ENCODE results near the gene SFMBT1. TPM values are rescaled to one million over a fixed set of nuclear protein-coding genes. Genes with fewer than 3 reads are reported as not detected.

The SFMBT1 gene
- total and polyA plus RNA-seq, 2 donors (not counting 1 experiment from before 2014, with no cell fraction given) = 3.7 to 5.6 TPM

DNA sequence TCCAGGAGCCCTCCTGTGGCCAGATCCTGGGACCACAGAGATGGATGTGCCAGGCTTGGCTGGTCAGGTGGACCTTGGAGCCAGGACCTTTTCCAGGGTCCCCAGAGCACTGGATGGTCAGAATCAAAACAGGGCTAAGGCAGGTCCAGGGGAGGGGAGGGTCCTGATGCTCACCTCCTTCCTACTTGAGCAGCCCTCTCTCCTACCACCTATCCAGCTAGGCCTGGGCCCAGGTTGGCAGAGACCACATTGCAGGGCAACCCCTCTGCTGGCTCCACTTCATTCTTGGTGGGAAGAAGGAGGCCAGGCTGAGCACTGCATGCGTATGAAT is 28.5 kb upstream of the SFMBT1 start:
- no peak overlapping the region for H2AFZ ChIP-seq (ENCODE audit: low read length)
- H3K9ac ChIP-seq (ENCODE audit: insufficient read depth, low read length) = no peak overlapping the region
- no peak overlapping the region for H3K4me2 ChIP-seq (ENCODE audit: extremely low read depth, insufficient read depth, low read length)
- no peaks in the 10 kb centered on the region for H3K27me3 ChIP-seq (ENCODE audit: control insufficient read depth, insufficient read depth, low read length)
- peaks cover 5% of the 10 kb centered on the region for H3K4me1 ChIP-seq (ENCODE audit: control insufficient read depth, extremely low read depth, insufficient read depth, low read length)
- no peak overlapping the region for H3K4me3 ChIP-seq (replicated peaks in 1 of 4; ENCODE audit: control extremely low read depth in 1 of 4, insufficient read depth in 1 of 4, low read depth in 3 of 4, low read length in 4 of 4)
- no peaks in the 10 kb centered on the region for H3K9me3 ChIP-seq (ENCODE audit: control insufficient read depth, insufficient read depth, low read depth, low read length)
- H3K36me3 ChIP-seq (ENCODE audit: control insufficient read depth, insufficient read depth, low read length) = no peaks in the 10 kb centered on the region
- no peaks in the 10 kb centered on the region for H4K20me1 ChIP-seq (ENCODE audit: control insufficient read depth, extremely low read depth, insufficient read depth, low read length)
- TF ChIP-seq EZH2 (IDR thresholded peaks at IDR 0.05; ENCODE audit: low read length, missing control alignments) = no peak
- TF ChIP-seq, protein P1, sequence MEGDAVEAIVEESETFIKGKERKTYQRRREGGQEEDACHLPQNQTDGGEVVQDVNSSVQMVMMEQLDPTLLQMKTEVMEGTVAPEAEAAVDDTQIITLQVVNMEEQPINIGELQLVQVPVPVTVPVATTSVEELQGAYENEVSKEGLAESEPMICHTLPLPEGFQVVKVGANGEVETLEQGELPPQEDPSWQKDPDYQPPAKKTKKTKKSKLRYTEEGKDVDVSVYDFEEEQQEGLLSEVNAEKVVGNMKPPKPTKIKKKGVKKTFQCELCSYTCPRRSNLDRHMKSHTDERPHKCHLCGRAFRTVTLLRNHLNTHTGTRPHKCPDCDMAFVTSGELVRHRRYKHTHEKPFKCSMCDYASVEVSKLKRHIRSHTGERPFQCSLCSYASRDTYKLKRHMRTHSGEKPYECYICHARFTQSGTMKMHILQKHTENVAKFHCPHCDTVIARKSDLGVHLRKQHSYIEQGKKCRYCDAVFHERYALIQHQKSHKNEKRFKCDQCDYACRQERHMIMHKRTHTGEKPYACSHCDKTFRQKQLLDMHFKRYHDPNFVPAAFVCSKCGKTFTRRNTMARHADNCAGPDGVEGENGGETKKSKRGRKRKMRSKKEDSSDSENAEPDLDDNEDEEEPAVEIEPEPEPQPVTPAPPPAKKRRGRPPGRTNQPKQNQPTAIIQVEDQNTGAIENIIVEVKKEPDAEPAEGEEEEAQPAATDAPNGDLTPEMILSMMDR (conservative IDR thresholded peaks at IDR 0.05 in 1 of 2, IDR thresholded peaks at IDR 0.05 in 1 of 2; ENCODE audit: low read depth in 1 of 2, low read length in 2 of 2) = no peak
- DNase-seq (ENCODE audit: low read depth in 2 of 2) = no peak
- no peaks in the 10 kb centered on the region for H3K79me2 ChIP-seq (ENCODE audit: control insufficient read depth, insufficient read depth, low read length)
- H3K27ac ChIP-seq (ENCODE audit: insufficient read depth, low read length) = no peak overlapping the region

GRCh38 chr3:53073553-53074365 is 27.9 kb upstream of the SFMBT1 start:
- peak overlapping the region; percentile 85 for H2AFZ ChIP-seq (ENCODE audit: low read length)
- H3K27me3 ChIP-seq (ENCODE audit: control insufficient read depth, insufficient read depth, low read length) = no peaks in the 10 kb centered on the region
- H3K79me2 ChIP-seq (ENCODE audit: control insufficient read depth, insufficient read depth, low read length) = no peaks in the 10 kb centered on the region
- H3K27ac ChIP-seq (ENCODE audit: insufficient read depth, low read length) = no peak overlapping the region
- no peaks in the 10 kb centered on the region for H3K9me3 ChIP-seq (ENCODE audit: control insufficient read depth, insufficient read depth, low read depth, low read length)
- H3K4me1 ChIP-seq (ENCODE audit: control insufficient read depth, extremely low read depth, insufficient read depth, low read length) = peaks cover 5% of the 10 kb centered on the region
- H3K4me2 ChIP-seq (ENCODE audit: extremely low read depth, insufficient read depth, low read length) = peak overlapping the region; percentile 98
- H3K9ac ChIP-seq (ENCODE audit: insufficient read depth, low read length) = no peak overlapping the region
- no peaks in the 10 kb centered on the region for H3K36me3 ChIP-seq (ENCODE audit: control insufficient read depth, insufficient read depth, low read length)
- no peak for TF ChIP-seq EZH2 (IDR thresholded peaks at IDR 0.05; ENCODE audit: low read length, missing control alignments)
- TF ChIP-seq, protein P1 (conservative IDR thresholded peaks at IDR 0.05 in 1 of 2, IDR thresholded peaks at IDR 0.05 in 1 of 2; ENCODE audit: low read depth in 1 of 2, low read length in 2 of 2) = no peak
- H3K4me3 ChIP-seq (replicated peaks in 1 of 4; ENCODE audit: control extremely low read depth in 1 of 4, insufficient read depth in 1 of 4, low read depth in 3 of 4, low read length in 4 of 4) = no peak overlapping the region
- DNase-seq (ENCODE audit: low read depth in 2 of 2) = no peak
- no peaks in the 10 kb centered on the region for H4K20me1 ChIP-seq (ENCODE audit: control insufficient read depth, extremely low read depth, insufficient read depth, low read length)

DNA sequence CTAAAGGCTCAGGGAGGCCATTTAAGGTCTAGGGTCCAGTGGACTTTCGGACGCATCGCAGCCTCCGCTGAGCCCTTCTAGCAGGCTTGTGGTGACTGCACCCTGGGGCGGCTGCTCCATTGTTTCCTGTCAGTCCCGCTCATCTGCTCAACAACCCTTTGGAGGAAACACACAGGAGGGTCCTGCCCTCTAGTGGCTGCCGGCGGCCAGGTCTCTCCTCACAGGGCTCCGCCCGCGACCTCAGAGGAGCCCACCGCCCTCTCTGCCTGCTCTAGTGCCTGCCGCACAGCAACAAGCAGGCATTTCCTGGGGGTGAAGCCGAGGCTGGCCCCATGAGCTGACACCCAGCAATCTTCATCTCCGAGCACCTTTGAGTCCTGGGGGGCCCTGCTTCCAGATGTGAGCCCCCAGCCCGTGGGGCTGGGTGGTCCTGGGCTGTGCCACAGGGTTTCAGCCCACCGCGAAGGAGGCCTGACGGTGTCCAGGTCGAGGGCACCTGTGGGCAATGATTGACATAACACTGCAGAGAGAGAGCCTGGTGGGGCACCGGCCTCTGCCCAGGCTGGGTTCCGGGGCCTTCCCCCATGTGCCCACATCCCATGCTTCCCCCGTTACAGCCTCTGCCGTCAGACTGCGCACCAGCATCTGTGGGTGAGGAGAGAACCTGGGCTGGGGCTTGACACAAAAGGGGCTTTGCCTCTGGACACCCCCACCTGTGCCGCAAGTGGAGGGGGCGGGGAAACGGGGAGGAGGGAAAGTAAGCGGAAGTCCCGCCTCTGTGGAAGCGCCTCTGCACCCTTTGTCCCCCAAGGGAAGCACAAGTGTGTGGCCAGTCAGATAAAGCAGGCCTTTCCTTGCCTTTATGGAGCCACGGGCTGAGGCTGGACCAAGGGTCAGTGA is 27.0 kb upstream of the SFMBT1 start:
- Histone ChIP-seq H3K36me3 (ENCODE audit: control insufficient read depth, insufficient read depth, low read length) (no peaks in the 10 kb centered on the region), H3K9ac (ENCODE audit: insufficient read depth, low read length) (peak overlapping the region; percentile 1), H3K27me3 (ENCODE audit: control insufficient read depth, insufficient read depth, low read length) (no peaks in the 10 kb centered on the region), H3K9me3 (ENCODE audit: control insufficient read depth, insufficient read depth, low read depth, low read length) (no peaks in the 10 kb centered on the region), H3K79me2 (ENCODE audit: control insufficient read depth, insufficient read depth, low read length) (no peaks in the 10 kb centered on the region), H2AFZ (ENCODE audit: low read length) (peak overlapping the region; percentile 87), H3K4me2 (ENCODE audit: extremely low read depth, insufficient read depth, low read length) (peak overlapping the region; percentile 98), H3K4me1 (ENCODE audit: control insufficient read depth, extremely low read depth, insufficient read depth, low read length) (peaks cover 5% of the 10 kb centered on the region), H3K27ac (ENCODE audit: insufficient read depth, low read length) (no peak overlapping the region), H3K4me3 (replicated peaks in 1 of 4; ENCODE audit: control extremely low read depth in 1 of 4, insufficient read depth in 1 of 4, low read depth in 3 of 4, low read length in 4 of 4) (peak overlapping the region; percentile 30 to 58 (median 48)), H4K20me1 (ENCODE audit: control insufficient read depth, extremely low read depth, insufficient read depth, low read length) (no peaks in the 10 kb centered on the region)
- DNase-seq (ENCODE audit: low read depth in 2 of 2) = peak; percentile 59 to 73
- TF ChIP-seq, protein P1 (conservative IDR thresholded peaks at IDR 0.05 in 1 of 2, IDR thresholded peaks at IDR 0.05 in 1 of 2; ENCODE audit: low read depth in 1 of 2, low read length in 2 of 2) = peak; percentile 72 to 83
- TF ChIP-seq EZH2 (IDR thresholded peaks at IDR 0.05; ENCODE audit: low read length, missing control alignments) = no peak
